ENCODE measurements around the gene TENM3.
A peak's percentile ranks its signal among the peaks of the same experiment; 100 is the strongest.

GRCh38 chr4:182293691-182294255 lies 50.6 kb downstream of the TENM3 start:
- TF ChIP-seq, protein P1, sequence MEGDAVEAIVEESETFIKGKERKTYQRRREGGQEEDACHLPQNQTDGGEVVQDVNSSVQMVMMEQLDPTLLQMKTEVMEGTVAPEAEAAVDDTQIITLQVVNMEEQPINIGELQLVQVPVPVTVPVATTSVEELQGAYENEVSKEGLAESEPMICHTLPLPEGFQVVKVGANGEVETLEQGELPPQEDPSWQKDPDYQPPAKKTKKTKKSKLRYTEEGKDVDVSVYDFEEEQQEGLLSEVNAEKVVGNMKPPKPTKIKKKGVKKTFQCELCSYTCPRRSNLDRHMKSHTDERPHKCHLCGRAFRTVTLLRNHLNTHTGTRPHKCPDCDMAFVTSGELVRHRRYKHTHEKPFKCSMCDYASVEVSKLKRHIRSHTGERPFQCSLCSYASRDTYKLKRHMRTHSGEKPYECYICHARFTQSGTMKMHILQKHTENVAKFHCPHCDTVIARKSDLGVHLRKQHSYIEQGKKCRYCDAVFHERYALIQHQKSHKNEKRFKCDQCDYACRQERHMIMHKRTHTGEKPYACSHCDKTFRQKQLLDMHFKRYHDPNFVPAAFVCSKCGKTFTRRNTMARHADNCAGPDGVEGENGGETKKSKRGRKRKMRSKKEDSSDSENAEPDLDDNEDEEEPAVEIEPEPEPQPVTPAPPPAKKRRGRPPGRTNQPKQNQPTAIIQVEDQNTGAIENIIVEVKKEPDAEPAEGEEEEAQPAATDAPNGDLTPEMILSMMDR (IDR thresholded peaks at IDR 0.05; ENCODE audit: control extremely low read depth in 1 of 3, insufficient read depth in 1 of 3, low read depth in 1 of 3, low read length in 3 of 3): no peak
- TF ChIP-seq JUN (IDR thresholded peaks at IDR 0.05; ENCODE audit: low read depth, low read length): no peak
- TF ChIP-seq, protein P2, sequence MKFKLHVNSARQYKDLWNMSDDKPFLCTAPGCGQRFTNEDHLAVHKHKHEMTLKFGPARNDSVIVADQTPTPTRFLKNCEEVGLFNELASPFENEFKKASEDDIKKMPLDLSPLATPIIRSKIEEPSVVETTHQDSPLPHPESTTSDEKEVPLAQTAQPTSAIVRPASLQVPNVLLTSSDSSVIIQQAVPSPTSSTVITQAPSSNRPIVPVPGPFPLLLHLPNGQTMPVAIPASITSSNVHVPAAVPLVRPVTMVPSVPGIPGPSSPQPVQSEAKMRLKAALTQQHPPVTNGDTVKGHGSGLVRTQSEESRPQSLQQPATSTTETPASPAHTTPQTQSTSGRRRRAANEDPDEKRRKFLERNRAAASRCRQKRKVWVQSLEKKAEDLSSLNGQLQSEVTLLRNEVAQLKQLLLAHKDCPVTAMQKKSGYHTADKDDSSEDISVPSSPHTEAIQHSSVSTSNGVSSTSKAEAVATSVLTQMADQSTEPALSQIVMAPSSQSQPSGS (IDR thresholded peaks at IDR 0.05; ENCODE audit: low read length): no peak
- no peak for TF ChIP-seq RNF2 (IDR thresholded peaks at IDR 0.05; ENCODE audit: borderline replicate concordance, low read depth, low read length, missing control alignments, poor library complexity, severe bottlenecking)
- no peak for TF ChIP-seq POLR2A (IDR thresholded peaks at IDR 0.05; ENCODE audit: control extremely low read depth in 1 of 2, low read depth in 2 of 2, low read length in 2 of 2)
- TF ChIP-seq SRF (IDR thresholded peaks at IDR 0.05; ENCODE audit: low read depth, low read length): no peak
- no peak for TF ChIP-seq SP4 (IDR thresholded peaks at IDR 0.05; ENCODE audit: low read length)
- no peak for TF ChIP-seq CEBPB (IDR thresholded peaks at IDR 0.05; ENCODE audit: low read depth, low read length)
- no peak for TF ChIP-seq POLR2AphosphoS5 (IDR thresholded peaks at IDR 0.05; ENCODE audit: low read depth, low read length)
- peak; percentile 31 for TF ChIP-seq TAF7 (optimal IDR thresholded peaks at IDR 0.05; ENCODE audit: borderline replicate concordance, low read depth, low read length)
- no peak for TF ChIP-seq RFX5 (IDR thresholded peaks at IDR 0.05; ENCODE audit: borderline replicate concordance, low read depth, low read length)
- no peak for TF ChIP-seq SP1 (IDR thresholded peaks at IDR 0.05; ENCODE audit: low read depth, low read length)
